Measurements from ENCODE around the gene CCDC85A.
"Not testable (repeated sequence)": the region's sequence is repeated elsewhere in the genome, so short reads cannot be mapped to it uniquely, and the experiment has no call there.

Gene CCDC85A

DNA sequence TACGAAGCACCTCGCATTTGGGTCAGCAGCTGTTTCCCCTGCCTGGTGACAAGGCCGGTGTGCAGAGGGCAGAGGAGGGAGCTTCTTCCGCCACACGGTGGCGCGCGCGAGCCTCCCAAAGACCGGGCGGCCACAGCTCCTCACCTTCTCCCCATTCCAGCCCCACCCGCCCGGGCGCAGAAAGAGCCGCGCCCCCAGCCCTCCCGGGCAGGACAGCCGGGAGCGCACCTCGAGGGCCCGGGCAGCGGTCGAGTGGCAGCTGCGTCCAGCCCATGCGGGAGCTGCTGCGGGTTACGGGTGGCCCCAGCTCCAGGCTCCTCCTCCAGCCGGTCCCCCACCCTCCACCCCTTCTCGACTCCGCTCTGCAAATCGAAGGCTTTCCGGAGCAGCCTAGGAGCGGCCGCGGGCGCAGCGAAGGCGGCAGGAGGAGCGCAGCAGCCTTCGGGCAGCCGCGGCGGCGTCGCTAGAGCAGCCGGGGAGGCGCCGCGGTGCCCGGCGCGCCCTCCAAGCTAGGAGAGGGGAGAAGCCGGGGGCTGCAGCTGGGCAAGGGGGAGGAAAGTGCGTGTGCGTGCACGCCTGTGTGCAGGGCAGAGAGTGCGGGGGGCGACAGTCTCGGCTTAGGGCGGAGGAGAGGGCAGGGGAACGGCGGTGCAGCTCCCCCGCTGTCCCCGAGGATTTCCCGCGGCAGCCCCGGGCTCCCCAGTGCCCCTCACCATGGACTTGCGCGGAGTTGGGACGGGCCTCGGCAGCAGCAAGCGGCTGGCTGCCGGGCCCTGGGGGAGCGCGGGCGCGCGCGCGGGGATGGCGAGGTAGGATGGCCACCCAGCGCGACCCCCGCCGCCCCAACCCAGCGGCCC, at the start of gene CCDC85A:
Gene CCDC85A (plus strand): TSS at position 348 of the 857 bp plus-strand sequence. CDS start 635 bp downstream, outside the sequence.
- peak; percentile 75 to 77 for ATAC-seq

DNA sequence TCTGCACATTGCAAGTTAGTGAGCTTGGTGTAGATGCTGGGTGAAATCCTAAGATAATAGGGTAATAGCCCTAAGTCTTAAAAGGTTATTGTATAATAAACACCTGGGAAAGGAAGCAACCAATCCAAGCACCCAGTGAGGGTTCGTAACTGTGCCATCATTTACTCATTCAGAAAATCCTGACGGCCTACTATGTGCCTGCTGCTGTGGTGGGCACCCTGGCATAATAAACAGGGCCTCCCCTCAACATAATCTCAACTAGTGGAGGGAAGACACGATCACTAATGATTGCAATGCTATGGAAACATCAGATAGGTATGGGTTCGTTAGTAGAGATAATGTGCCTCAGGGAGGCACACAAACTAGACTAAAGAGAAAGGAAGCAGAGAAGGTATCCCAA, 48.9 kb upstream of the CCDC85A start:
- no peak for ATAC-seq

DNA sequence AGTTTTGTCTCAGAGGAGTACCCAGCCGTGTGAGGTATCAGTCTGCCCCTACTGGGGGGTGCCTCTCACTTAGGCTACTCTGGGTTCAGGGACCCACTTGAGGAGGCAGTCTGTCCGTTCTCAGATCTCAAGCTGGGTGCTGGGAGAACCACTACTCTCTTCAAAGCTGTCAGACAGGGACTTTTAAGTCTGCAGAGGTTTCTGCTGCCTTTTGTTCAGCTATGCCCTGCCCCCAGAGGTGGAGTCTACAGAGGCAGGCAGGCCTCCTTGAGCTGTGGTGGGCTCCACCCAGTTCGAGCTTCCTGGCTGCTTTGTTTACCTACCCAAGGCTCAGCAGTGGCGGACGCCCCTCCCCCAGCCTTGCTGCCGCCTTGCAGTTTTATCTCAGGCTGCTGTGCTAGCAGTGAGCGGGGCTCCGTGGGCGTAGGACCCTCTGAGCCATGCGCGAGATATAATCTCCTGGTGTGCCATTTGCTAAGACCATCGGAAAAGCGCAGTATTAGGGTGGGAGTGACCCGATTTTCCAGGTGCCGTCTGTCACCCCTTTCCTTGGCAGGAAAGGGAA, 41.2 kb upstream of the CCDC85A start:
- not testable (repeated sequence) for ATAC-seq

DNA sequence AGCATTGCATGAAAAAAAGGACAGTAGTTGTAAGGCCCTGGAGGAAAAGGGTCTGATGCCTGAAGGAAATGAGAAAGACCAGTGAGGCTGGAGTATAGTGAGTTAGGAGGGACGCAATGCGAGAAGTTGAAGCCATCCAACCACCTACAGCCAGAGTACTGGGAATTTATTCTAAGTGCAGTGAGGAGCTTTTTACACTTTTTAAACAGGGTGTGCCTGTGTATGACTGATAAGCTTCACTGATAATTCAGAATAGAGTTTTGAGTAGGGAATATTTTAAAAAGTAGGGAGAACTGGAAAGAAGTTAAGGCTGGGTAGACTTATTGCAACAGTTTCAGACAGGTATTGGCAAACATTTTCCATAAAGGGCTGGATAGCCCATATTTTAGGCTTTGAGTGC, 35.9 kb upstream of the CCDC85A start:
- no peak for ATAC-seq

GRCh38 chr2:56148825-56149224, 35.0 kb upstream of the CCDC85A start:
- no peak for ATAC-seq

DNA sequence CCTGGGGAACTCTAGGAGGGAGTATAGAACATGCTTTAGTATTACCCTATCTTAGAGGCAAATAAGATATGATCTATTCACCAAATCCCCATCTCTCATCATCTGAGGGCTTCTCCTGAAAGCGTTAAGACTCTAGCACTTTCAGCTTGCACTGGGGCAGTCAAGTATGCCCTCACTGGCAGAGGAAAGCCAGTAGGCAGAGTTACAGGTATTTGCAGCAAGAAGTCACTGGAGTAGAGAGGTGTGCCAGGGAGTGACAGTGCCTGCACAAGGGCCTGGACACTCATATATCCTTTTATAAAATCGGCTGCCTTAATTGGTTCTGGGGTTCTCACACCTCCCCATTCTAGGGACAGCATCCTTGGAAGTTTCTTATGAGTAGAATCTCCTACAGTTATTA, 31.9 kb upstream of the CCDC85A start:
- no peak for ATAC-seq

DNA sequence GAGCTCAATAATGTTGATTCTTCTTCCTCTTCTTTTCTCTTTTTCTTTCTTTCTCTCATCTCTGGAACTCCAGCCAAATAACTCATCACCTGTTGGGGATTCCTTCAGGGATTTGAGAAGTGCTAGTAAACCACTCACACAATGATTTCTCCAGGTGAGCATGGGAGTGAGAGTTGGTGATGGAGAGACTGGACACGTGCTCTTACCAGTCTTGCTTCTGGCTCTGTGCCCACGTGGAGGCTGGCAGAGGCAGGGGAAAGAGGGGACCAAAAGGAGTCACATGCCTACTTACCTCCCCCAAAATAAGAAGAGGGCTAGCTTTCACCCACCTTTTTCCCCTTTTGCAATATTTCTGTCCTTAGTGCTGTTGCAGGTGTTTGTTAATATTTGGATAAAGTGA, 28.6 kb upstream of the CCDC85A start:
- no peak for ATAC-seq

DNA sequence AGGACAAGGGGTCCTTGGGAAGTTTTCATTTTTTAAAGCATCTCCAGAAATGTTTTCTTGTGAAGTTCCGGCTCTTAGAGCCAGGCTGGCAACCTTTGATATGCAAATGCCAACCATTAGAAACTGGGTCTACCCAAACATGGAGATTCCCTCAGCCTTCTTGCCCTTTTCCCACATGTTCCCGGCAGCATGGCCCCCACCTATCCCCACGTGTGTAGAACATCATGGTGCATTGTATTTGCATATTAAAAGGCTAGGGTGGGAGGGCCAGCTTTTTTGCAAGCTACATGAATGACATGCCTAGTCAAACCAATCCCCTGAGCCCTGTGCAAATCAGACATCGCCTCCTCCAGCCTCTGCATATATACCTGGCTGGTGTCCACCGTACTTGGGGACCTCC, 23.9 kb upstream of the CCDC85A start:
- not testable (repeated sequence) for ATAC-seq

- no peak for ATAC-seq
These were observed 15.9 kb upstream of the CCDC85A start for GRCh38 chr2:56167616-56168562.

- ATAC-seq = no peak
These were observed 14.3 kb upstream of the CCDC85A start for GRCh38 chr2:56169521-56169920.

DNA sequence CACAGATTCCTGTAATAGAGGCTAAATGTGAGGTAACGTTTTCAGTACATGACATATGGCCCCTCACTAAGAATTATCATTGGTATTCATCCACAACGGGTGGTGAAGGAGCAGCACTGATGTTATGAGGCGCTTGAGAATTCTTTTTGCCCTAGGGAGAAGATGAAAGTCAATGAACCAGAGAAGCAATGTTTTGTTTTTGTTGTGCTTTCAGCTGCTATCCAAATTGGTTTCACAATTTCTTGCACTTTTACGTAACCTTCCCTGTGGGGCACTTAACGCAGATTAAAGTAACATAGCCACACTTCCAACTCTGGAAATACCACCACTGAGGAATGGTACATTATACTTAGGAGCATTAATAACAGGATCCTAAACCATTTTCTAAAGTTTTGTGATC, 13.3 kb upstream of the CCDC85A start:
- no peak for ATAC-seq

DNA sequence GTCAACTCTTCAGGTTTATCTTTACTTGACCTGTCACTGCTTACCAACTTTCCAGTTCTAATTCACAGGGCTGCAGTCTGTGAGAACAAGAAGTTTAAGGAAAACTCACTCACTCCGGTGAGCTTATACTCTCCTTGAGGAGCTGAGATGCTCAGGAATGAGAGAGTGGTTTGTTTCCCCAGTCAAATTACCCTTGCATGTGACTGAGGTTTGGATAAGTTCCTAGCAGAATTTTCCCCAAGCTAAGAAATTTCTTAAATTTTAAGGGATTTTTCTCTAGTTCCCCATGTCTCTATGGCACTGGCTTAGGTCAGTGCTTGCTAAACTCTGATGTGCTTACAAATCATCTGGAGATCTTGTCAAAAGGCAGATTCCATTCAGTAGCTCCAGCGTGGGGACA, 12.8 kb upstream of the CCDC85A start:
- ATAC-seq = no peak

GRCh38 chr2:56175779-56176178, 8.0 kb upstream of the CCDC85A start:
- no peak for ATAC-seq

DNA sequence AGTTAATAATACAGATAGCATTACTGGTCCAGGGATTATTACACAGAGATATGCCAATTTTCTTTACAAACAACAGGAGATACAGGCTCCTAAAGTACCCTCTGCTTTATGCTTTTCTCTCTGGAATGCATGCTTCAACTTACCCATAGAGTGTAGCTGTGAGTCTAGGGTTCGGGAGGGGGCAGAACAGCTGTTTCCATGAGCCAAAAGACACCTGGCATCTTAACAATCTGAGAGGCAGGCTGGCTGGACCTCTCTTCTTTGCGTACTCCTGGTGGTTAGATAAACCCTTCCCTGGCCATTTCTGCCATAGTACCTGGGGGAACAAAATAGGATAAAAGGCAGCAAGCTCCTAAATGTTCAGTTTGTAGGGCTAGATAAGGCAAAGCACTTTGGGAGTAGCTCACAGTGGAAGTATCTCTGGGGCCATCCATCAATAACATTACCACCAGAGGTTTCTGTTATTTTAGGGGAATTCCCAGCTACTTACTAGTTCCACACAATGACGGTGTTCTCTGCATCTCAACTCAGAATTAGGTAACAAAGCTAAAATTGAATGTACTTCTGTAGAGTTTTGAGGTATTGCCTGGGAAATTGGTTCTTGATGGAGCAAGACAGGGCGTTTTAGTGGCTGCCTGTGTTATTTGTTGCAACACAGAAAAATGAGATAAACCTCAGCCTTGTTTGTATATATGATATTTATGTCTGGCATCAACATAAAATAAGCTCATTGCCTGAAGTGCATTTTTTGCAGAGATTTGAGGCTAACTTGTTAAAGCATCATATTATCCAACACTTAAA, 6.2 kb upstream of the CCDC85A start:
- no peak for ATAC-seq

DNA sequence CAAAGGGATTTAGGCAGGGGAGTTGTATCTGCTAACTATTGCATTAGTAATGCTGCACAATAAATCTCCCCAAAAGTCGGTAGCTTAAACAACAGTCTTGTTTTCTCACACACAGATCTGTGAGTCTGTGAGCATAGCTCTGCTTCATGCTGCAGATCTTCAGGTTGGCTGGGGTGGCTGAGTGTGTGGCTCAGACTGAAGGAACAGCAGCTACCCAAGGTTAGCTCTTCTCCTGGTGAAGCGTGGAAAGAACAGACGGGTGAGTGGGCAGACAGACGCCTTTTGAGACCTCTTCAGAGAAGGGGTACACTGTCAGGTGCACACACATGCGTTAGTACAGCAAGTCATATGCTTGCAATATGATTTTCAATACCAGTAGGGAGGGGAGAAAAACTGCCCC, 3.9 kb upstream of the CCDC85A start:
- no peak for ATAC-seq

DNA sequence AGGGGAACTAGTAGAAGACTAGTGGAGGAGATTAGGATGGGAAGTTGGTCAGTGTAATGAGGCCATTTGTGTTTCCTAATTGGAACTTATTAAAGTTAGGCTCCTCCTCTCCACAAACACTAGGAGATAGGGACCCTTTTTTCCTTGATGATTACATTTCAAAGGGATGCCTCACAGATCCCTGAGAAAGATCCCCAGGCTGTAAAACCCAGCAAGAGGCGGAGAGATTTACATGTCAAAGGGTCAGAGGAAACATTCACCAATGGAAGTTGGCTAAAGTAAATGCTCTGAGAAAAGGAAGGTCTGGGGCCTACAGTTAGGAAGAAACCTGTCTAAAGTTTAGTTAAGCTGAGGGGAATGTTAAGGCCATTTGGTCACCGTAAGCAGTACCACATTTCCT, 1.4 kb upstream of the CCDC85A start:
- ATAC-seq = no peak

- ATAC-seq = no peak
These were observed 766 bp downstream of the CCDC85A start for GRCh38 chr2:56184500-56185011.

DNA sequence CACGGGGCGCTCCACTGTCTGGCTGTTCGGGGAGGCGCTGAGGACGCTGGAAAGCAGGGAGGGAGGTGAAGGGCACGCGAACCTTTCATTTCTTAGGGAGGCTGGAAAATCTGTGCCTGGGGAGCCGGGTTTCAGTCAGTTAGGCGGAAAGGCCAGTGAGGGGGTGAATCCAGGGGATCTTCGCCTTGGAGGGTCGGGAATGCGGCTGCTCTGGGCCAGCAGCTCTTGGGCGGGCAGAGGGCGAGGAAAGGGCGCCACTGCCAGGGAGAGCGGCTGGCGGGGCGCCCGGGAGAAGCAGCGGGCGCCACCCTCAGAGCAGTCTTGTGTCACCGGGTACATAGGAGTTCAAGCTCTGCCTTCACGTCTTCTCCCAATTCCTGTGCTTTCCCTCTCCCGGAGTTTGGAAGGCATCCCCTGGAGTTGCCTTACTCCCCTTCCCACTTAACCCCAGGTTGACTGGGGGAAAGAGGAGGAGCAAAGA, 1.4 kb downstream of the CCDC85A start:
- ATAC-seq = no peak

DNA sequence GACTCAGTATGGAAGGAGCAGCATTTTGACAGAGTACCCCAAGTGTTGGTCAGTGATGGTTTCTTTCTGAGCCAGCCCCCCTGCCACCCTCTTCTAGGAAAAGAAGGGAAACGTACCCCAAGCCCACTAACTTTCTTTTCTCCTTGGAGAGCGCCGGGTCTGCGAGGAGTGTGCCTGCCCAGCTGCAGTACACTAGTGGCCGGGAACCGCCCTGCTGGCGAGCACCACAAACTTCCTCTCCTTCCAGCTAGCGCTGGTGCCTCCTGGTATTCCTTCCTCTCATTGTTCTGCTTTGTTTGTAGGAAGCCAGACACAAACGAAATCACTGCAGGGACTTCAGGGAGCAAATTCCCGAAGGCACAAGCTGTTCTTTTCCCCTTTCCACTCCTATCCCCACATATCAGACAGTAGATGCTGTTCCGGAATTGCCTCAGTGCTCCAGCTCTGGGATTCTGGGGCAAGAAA, 1.8 kb downstream of the CCDC85A start:
- ATAC-seq = no peak

- ATAC-seq = no peak
These were observed 7.8 kb downstream of the CCDC85A start for GRCh38 chr2:56191617-56192016.

DNA sequence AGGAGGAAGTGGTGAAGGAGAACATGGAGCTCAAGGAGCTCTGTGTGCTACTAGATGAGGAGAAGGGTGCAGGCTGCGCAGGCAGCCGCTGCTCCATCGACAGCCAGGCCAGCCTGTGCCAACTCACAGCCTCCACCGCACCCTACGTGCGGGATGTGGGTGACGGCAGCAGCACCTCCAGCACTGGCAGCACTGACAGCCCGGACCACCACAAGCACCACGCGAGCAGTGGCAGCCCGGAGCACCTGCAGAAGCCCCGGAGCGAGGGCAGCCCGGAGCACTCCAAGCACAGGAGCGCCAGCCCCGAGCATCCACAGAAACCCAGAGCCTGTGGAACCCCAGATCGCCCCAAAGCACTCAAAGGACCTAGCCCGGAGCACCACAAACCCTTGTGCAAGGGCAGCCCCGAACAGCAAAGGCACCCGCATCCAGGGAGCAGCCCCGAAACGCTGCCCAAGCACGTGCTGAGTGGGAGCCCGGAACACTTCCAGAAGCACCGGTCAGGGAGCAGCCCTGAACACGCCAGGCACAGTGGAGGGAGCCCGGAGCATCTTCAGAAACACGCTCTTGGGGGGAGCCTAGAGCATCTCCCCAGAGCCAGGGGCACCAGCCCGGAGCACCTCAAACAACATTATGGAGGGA, 9.0 kb downstream of the CCDC85A start:
- ATAC-seq = no peak
